HG02938 (cell line): Measurements from ENCODE around the gene HAND2.

Experiments
- ATAC-seq: cut with Tn5 transposase; IDR thresholded peaks from one replicate; pipeline ENCODE4 v1.9.1; 2021; ENCODE audit warnings: mild to moderate bottlenecking, moderate library complexity; ENCODE audit not compliant: unreplicated experiment

HAND2 gene

DNA sequence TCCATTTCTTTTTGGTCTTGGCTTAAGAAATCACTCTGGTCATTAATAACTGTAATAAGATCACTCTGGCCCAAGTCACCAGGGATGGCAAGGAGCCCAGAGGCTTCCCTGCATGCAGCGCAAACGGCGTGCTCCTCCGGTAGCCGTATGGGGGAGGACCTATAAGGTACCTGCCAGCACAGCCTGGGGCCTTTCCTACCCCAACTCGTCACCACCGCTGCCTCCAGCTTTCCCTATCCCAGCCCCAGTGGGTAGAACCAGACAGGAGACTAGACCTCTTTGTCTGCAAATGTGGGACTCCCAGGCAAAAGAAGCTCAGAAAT is 25.9 kb downstream of the HAND2 start:
- no peak for ATAC-seq

DNA sequence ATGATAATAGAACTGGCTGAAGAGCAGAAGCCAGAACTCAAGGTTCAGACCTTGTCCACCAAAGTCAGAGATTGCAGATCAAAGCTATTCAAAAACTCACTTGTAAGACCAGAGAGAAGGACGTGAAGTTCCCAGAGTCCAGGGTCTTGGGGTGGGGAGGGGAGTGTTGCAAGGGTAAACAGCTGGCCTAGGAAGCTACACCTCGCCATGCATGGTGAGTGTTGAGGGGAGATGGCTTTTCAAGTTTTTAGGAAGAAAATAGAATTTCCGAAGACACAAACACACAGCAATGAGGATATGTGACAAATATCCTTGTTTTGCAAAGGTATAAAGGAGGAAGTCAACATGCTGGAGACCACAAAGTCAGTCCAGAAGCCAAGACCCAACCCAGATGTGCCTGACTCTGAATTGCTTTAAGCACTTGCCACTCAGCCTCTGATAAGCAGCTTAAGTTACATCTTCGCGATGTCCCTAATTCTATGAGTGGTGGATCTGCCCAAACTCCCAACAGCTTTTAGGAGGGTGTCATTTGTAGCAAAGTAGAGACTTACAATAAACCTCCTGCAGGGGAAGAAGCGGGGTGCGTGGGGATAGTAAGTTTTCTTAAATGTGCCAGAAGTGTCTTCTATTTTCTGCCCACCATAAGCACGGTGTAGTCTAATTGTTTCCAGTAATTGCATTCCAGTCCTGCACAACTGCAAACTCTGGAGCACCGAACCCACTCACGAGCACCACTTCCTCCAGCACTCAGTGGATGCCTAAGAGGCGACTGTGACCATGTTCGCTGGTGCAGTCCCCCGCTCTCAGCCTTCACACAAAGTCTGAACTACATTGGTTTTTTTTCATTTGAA is 26.5 kb downstream of the HAND2 start:
- no peak for ATAC-seq

DNA sequence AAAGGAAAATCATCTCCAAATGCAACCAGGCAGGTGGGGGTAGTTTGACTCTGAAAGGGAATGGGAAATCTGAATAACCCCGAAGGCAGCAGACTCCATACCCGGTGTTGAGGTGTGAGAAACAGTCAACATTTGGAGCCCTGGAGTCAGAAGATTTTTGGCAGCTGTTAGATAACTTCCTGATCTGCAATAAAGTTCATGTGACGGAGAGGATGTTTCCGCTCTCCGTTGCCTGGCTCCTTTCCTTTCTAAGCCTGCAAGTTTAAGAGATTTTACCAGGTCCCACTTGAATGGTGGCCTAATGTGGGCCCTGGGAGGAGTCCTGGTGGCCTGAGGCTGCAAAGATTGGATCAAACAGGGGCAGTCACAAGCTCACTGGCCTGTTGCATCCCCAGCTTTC is 27.7 kb downstream of the HAND2 start:
- no peak for ATAC-seq

DNA sequence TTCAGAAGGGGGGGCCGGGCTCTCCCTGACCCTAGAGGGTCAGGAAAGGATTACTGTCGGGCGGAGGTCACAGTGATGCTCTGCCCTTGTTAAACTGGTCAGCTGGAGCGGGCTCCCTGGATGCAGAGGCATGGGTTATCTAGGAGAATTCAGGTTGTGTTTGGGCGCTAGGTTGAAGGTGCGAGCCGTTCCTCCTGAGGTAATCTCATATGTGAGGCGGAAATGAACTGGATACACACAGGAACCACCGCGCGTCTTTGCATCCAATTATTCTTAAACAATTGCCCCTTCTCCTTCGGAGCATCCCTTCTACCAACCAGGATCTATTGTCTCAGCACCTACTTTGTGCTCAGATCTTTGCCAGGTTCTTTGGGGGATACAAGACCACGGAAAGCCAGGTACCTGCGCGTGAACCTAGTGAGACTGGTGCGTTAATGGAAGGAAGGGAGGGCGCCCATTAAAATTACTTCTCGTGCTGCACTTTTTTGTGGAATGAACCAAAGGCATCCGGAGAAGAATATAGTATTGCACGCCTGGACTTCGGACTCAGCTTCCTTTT is 28.4 kb downstream of the HAND2 start:
- ATAC-seq = no peak

DNA sequence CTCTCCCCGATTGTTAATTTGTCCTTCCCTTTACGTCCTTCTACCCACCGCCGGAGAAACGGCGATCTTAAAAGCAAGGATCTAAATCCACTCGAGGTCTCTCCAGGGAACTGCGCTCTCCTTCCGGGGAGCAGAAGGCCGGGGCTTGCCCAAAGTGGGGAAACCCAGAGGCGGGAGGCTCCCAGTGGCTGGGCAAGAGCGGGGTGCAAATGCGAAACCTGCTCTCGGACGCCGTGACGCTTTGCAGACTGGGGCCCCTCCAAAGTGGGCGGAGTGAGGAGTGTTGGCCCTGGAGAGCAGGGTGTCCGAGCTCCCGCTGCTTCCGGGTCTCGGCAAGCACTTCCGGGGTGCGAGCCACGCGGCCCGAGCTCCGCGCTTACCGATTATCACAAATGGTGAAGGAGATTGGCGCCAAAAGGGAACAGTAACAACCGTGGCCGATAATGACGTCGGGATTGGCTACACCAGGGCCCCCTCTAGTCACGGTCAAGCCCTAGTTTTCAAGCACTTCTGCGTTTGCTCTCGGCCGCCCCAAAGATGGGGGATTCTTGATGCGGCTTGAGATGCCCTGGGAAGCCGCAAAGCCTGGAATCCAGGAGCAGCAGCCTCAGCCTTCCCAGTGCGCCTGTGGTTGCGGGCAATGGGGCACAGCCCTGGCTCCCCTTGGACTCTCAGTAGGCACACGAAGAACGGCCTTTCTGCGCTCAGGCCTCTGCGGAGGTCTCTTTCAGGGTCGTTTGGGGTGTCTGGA is 29.0 kb downstream of the HAND2 start:
- no peak for ATAC-seq

DNA sequence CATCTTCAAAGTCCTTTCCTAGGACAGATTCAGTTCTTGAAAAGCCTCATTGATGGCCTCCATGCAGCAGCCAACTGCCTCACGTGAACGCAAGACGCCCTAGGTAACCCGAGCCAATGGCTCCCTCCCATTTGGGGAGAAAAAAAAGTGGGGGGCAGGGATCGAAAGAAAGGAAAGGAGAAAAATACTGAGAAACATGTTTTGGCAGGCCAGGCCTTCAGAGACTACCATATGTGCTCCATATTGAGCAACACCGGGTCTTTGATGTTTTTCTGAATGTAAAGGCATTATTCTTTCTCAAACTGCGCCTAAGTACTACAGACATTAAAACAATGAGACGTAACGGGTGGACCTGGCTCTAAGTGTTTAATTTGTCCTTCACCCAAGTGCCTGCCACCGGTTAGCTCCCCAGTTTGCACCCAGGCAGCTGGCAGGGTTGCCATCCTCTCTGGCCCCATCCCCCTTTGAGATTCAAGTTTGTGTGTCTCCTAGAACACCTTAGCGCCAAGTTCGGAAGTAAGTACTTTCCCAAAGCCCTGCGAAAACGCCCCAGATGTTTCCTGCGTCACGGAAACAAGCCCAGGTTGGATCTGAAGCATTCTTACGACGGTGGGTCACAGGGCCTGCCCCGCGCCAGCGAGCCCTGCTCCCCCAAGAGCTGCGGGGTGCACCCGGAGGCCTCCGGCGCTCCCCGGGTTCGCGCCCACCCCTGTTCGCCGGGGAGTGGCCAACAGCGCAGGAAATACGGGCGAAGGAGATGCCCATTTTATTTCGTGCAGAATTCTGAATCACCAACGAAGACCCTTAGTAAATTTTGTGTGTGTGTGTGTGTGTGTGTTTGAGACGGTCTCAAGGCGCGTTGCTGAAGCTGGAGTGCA is 30.1 kb downstream of the HAND2 start:
- no peak for ATAC-seq

DNA sequence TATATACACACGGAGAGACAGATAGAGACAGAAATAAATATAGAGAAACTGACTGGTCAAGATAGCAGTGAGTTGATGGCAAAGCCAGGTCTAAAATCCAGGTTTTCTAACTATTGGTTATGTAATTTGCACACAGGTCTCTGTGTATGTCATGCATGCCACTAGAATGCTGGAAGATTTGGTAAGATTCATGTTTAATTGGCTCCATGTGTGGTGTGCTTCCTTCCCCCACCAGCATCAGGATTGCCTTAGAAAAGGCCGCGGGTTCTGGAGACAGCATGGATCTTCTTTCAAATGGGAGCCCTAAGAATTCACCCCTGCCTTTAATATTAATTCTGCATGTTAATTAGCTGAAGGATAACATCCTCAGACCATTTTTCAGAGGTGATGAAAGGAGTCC is 31.3 kb downstream of the HAND2 start:
- ATAC-seq = no peak

DNA sequence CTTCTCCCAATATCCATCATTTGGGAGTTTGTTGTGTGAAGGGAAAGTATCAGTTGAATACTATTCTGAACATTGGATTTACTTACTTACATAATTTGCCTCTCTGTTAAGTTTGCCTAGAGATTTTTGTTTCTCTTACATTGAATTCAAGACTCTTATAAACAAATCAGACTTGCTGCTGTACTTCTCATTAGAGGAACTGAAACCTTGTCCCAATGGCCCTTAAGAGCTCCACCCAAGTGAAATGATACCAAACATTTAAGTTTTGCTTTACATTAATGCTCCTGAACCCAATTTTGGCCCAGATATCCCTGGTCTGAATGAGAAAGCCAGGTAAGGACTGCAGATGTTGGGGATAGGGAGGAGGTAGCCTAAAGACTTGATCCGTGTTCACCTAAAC is 32.0 kb downstream of the HAND2 start:
- peak; percentile 55 for ATAC-seq

DNA sequence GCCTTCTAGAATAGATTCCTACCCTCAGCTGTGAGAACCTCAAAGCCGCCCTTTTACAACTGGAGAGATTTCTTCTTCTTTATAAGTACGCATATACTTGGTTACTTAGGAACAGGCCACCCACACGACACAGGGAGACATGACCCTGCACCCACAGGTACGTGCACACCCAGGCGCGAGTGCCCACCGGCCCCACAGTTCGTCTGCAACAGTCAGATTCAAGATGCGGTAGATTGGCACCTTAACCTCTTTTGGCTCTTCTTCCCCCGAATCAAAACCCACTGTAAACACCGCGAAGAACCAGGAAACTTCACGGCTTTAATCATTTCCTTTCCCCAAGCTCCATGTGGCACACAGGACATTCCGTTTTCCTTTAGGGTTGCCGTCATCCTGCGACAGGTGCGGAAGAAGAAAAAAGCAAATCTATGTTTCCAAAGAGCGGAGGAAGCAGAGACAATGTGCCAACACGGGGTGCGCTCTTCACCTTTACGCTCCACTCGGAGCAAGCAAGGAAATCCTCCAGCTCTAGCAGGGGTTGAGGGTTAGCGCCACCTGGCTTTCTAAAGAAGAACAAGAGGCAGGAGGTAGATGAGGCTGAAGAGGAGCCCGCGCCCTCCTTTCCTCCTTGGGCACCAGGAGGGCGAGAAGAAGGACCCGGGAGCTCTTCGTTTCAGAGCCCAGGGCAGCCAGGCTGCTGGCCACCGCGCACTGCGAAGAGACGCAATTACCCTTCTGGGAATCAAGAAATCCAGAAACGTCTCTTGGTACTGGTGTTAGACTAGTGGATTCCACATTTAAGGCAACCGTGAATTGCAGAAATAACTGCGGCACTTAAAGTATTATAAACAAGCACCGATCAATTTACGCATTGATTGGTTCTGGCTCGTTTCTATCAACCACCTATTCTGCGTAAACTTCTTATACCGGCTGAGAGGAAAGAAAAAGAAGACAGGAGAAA is 35.7 kb downstream of the HAND2 start:
- ATAC-seq = peak; percentile 92

DNA sequence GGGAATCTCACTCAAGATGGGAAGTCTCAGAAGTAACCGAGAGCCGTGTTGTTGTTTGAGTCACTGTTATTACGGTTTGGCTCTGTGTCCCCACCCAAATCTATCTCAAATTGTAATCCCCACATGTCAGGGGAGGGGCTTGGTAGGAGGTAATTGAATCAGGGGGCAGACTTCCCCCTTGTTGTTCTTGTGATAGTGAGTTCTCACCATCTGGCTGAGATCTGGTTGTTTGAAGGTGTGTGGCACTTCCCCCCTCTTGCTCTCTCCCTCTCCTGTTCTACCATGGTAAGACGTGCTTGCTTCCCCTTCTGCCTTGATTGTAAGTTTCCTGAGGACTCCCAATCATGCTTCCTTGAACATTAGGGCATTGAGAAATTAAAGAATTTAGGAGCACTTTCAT is 37.0 kb downstream of the HAND2 start:
- no peak for ATAC-seq

DNA sequence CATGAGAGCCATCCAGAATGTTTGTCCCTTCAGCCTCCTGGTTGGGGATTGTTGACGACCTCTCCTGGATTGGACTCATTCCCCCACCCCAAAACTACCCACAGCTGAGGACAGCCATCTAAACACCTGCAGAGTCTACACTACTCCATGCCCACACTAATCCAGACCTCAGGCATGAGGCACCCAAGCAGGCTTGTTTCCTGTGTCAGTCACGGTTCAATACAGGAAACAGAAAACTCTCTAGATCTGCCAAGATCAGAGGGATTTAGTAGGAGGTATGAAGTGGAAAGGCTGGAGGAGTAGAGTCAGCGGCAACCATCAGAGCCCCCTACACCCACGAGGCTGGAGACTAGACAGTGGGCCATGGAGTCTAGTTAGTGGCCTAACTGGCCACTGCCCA is 37.7 kb downstream of the HAND2 start:
- no peak for ATAC-seq

DNA sequence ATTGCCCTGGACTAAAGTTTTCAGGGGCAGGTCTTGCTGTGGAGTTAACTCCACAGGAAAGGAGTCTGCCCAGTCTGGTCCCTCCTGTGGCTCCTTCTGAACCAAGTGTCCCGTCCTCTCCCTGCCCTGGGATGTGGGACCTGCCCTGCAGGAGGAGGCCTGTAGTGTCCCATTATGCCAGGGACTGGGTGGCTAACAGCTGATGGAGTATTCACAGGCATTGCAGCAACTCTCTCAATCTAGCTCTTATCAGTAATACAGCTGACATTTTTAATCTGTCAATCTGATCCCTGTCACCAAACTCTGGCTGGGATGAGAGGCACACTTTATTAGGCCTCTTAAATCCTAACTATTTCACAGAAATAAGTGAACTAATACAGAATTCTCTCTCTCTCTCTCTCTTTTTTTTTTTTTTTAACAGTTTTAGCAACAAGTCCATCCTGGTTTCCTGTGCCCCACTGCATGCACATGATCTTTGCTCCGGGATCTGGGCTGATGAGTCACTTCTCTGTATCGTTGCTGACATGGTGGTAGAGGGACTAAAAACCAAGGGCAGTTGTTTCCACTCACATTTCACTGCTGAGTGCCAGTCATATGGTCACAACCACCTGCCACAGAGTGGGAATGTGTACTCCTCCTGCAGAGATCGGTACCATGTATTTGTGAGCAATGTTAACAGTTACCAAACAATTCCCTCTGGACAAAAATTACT is 39.1 kb downstream of the HAND2 start:
- no peak for ATAC-seq

DNA sequence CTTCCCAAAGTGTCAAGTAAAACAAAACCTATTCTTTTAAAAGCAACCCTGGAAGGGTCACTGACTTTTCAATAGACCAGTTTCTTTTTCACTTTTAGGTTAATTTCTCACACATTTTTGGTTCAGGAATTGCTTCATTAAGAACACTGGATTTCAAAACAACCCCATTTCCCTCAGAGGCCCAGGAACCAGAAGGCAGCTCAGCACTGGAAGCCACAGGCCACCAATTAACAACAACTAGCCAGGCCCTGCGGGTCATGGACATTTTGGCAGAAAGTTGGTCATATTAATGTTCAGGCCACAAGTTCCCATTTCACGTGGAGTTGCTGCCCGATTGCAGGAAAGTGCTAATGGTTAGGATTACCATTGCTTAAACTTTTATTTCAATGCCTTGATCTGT is 39.8 kb downstream of the HAND2 start:
- no peak for ATAC-seq

DNA sequence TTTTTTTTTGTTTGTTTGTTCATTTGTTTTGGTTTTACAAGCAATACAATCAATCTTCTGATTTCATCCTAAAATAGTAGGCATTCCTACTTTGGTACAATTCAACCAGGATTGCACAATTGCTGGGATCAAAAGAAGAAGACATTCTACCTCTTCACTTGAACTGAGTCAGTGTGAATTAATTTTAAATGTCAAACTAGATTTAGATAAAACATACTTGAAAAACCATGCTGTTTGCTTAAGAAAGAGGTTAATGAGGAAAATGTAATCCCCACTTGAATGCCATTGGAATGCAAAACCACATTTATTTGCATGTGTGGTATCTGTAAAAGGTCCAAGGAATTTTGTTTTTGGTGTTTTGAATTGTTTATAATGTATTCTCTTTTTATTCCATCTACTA is 40.5 kb downstream of the HAND2 start:
- ATAC-seq = no peak

DNA sequence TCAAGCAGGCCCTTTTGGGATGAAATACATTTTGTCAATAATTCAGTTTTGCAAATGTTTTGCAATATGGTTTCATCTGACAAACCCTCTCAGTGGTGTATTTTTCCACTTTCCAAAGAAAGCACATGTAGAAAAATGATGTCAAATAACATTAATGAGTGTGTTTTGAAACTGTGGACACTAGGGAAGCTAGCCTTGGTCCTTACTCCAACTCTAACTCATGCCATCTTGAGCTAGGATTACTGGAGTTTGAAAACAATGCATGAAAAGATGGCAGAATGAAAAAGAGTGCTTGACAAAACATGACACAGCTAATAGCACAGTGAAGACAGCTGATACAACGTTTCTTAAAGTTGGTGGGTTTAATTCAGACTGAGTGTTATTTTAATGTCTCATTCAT is 41.4 kb downstream of the HAND2 start:
- ATAC-seq = no peak

DNA sequence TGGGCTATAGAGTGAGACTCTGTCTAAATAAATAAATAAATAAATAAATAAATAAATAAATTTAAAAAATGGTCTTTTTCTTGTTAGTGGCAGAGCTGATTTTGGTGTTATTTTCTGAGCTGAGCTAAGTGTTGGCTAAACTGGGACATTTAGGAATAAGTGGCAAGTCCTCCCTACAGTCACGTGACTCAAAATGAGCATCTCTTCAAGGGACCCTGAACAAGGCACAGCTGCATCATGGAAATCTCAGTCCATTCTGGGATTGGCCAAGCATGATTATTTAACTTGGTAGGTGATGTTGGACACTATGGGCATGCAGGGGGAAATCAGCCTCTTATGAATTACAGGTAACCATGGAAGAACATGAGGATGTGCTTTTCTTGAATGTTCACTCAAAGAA is 42.0 kb downstream of the HAND2 start:
- no peak for ATAC-seq

DNA sequence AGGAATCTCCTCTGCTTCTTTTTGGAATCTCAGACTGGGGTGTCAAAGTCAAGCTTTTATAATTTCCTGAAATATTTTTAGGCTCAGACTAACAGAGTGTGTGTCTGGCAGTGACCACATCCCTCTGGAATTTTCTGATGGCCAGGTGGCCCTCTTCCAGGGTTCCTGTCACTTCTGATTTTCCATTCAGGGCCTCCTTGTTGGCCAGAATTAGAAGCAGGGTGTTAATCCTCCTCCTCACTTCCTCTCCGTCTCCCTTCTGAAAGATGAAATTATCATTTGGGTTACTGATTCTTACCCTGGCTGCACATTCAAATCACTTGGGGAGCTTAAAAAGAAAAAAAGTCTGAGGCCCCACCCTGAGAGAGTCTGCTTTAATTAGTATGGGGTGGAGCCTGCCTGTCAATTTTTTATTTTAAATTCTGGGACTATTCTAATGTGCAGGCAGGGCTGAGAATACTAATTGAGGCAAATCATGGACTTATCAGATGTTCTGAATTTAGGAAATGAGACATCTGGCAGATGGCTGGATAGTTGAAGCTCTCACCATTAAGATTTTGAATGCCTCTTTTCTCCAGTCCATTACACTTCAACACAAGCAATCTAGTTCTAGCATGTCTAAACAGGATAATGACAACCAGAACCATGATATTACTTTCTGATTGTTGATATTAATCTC is 43.2 kb downstream of the HAND2 start:
- ATAC-seq = no peak

DNA sequence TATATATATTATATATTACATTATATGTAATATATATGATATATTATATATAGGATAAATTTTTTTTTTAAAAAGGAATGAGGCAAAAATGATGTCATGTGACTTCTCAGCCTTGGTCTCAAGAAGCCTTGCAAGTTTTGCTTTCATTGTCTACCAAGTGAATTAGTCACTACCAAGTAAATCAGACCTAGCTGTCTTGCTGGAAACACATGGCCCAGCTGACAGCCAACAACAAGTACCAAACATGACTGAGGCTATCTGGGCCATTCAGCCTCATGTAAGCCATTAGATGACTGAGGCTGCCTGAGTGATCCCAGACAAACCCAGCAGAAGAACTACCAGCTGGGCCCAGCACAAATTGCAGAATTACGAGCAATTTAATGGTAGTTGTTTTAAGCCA is 44.9 kb downstream of the HAND2 start:
- ATAC-seq = no peak

DNA sequence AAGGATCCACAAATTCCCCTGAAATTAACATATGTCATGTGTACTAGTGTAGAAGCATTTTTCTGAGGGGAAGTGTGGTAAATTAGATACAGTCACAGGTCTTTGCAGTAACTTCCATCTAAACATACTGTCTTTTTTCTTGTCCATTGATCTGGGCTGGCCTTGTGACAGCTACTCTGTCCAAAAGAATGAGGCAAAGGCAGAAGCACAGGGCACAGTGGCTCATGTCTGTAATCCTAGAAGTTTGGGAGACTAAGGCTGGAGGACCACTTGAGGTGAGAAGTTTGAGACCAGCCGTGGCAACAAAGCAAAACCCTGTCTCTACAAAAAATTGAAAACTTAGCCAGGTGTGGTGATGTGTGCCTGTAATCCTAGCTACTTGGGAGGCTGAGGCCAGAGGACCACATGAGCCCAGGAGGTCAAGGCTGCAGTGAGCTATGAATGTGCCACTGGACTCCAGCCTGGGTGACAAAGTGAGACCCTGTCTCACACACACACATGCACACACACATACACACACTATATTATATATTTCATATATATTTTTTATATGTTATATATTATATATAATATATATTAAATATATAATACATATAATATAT is 47.6 kb downstream of the HAND2 start:
- no peak for ATAC-seq
